CD14-positive monocyte (primary cell): Measurements from ENCODE around the gene TIAM2. TPM values are rescaled to one million over a fixed set of nuclear protein-coding genes. Genes with fewer than 3 reads are reported as not detected.

Experiments
- DNase-seq, 3 donors: peaks; one replicate each; pipeline ENCODE4 v3.0.0-alpha.2; 2011 to 2022
- H2AFZ ChIP-seq: 2 replicates; pipeline ENCODE4 v1.6.0; 2012; ENCODE audit warnings: mild to moderate bottlenecking, low read depth, low read length, inconsistent platforms; ENCODE audit not compliant: insufficient read depth, poor library complexity, severe bottlenecking
- H3K27ac ChIP-seq, 2 donors: 1 replicate in 1 of 2; 2 replicates in 1 of 2; pipeline ENCODE4 v1.5.1; 2012 to 2013; ENCODE audit warnings: low read length in 2 of 2, control low read depth in 1 of 2, inconsistent platforms in 1 of 2, low read depth in 1 of 2, mild to moderate bottlenecking in 1 of 2
- H3K27me3 ChIP-seq, 2 donors: one replicate each; pipeline versions ENCODE4 v1.6.0 to v1.6.1; 2011 to 2013; ENCODE audit warnings: low read length in 2 of 2; ENCODE audit not compliant: control insufficient read depth in 2 of 2, insufficient read depth in 2 of 2
- H3K36me3 ChIP-seq, 2 donors: replicated peaks in 1 of 2; 1 replicate in 1 of 2; 2 replicates in 1 of 2; pipeline versions ENCODE4 v1.5.1 to v1.6.1; 2012 to 2013; ENCODE audit warnings: low read length in 2 of 2, control low read depth in 1 of 2, inconsistent platforms in 1 of 2, mild to moderate bottlenecking in 1 of 2; ENCODE audit not compliant: insufficient read depth in 2 of 2, control insufficient read depth in 1 of 2
- H3K4me1 ChIP-seq, 2 donors: 1 replicate in 1 of 2; 2 replicates in 1 of 2; pipeline versions ENCODE4 v1.5.1 to v1.6.1; 2012 to 2013; ENCODE audit warnings: low read length in 2 of 2, control low read depth in 1 of 2, inconsistent platforms in 1 of 2, mild to moderate bottlenecking in 1 of 2, moderate library complexity in 1 of 2; ENCODE audit not compliant: insufficient read depth in 2 of 2, control insufficient read depth in 1 of 2
- H3K4me2 ChIP-seq: replicated peaks from 2 replicates; pipeline ENCODE3; 2012; ENCODE audit warnings: low read length, moderate library complexity, mild to moderate bottlenecking; ENCODE audit not compliant: poor library complexity, severe bottlenecking; ENCODE audit errors: extremely low read depth
- H3K4me3 ChIP-seq, 3 experiments: fragments of 200-600 bp in 1 of 3; sonication (generic) in 1 of 3; replicated peaks in 1 of 3; 1 replicate in 2 of 3; 2 replicates in 1 of 3; pipeline ENCODE4 v1.5.1; 2011 to 2013; ENCODE audit warnings: low read length in 3 of 3, mild to moderate bottlenecking in 3 of 3, control low read depth in 2 of 3, low read depth in 2 of 3, inconsistent platforms in 1 of 3, moderate library complexity in 1 of 3
- H3K79me2 ChIP-seq: 2 replicates; pipeline ENCODE4 v1.6.0; 2012; ENCODE audit warnings: mild to moderate bottlenecking, control low read depth, inconsistent platforms, low read length, moderate library complexity; ENCODE audit not compliant: insufficient read depth
- H3K9ac ChIP-seq: 2 replicates; pipeline ENCODE4 v1.6.0; 2017; ENCODE audit warnings: low read length, mild to moderate bottlenecking; ENCODE audit not compliant: insufficient read depth, poor library complexity, severe bottlenecking
- H3K9me3 ChIP-seq, 2 donors: replicated peaks in 1 of 2; 1 replicate in 1 of 2; 2 replicates in 1 of 2; pipeline versions ENCODE4 v1.5.1 to v1.6.1; 2012 to 2013; ENCODE audit warnings: low read length in 2 of 2, control low read depth in 1 of 2; ENCODE audit not compliant: control insufficient read depth in 1 of 2, insufficient read depth in 1 of 2
- H4K20me1 ChIP-seq: 2 replicates; pipeline ENCODE4 v1.6.0; 2012; ENCODE audit warnings: mild to moderate bottlenecking, low read length, control low read depth, moderate library complexity; ENCODE audit not compliant: insufficient read depth
- H3K27ac Mint-ChIP-seq, 7 donors: one replicate each; pipeline ENCODE4 v1.8.0; 2020; ENCODE audit warnings: mild to moderate bottlenecking in 7 of 7, mixed read lengths in 7 of 7, moderate library complexity in 6 of 7, inconsistent platforms in 2 of 7
- H3K27me3 Mint-ChIP-seq, 3 donors: one replicate each; pipeline ENCODE4 v1.8.0; 2021 to 2022; ENCODE audit warnings: low read depth in 3 of 3, mild to moderate bottlenecking in 3 of 3, mixed read lengths in 3 of 3, moderate library complexity in 3 of 3, inconsistent platforms in 1 of 3
- H3K36me3 Mint-ChIP-seq, 2 donors: one replicate each; pipeline ENCODE4 v1.8.0; 2020; ENCODE audit warnings: mixed read lengths in 2 of 2, inconsistent platforms in 1 of 2, mild to moderate bottlenecking in 1 of 2
- H3K4me1 Mint-ChIP-seq: one replicate; pipeline ENCODE4 v1.8.0; 2020; ENCODE audit warnings: mild to moderate bottlenecking, mixed read lengths
- H3K4me3 Mint-ChIP-seq, 2 donors: one replicate each; pipeline ENCODE4 v1.8.0; 2020; ENCODE audit warnings: mild to moderate bottlenecking in 2 of 2, mixed read lengths in 2 of 2, moderate library complexity in 1 of 2
- H3K9me3 Mint-ChIP-seq, 7 donors: one replicate each; pipeline ENCODE4 v1.8.0; 2020 to 2022; ENCODE audit warnings: mixed read lengths in 7 of 7, mild to moderate bottlenecking in 6 of 7, moderate library complexity in 6 of 7, inconsistent platforms in 2 of 7
- CTCF ChIP-seq: fragments of 200-600 bp; IDR thresholded peaks from one replicate; pipeline ENCODE4 v1.8.0; 2022; ENCODE audit warnings: antibody characterized with exemption, mild to moderate bottlenecking
- WGBS: methylation state at CpG from one replicate; pipeline ENCODE4 v1.1.5; 2013; ENCODE audit warnings: missing lambda C conversion rate; ENCODE audit not compliant: insufficient coverage; 5-methylcytosine and 5-hydroxymethylcytosine counted together
- intact Hi-C, 2 donors: fragments of 100-400 bp; cut with micrococcal nuclease; formaldehyde crosslinking; loops; one replicate each; pipeline versions ENCODE4 v1.15.0 to v1.15.1; 2023
- polyA plus RNA-seq, 3 donors: library from polyadenylated mRNA; depleted of rRNA in 1 of 3; unstranded in 2 of 3; stranded (reverse) in 1 of 3; fragments of 300-500 nt in 2 of 3; fragments of >200 nt in 1 of 3; fragmentation: Illumina TruSeq in 2 of 3; gene quantifications; 1 replicate in 2 of 3; 2 replicates in 1 of 3; pipeline ENCODE4 v1.2.3, GENCODE V29; 2012 to 2021

TIAM2 gene
- polyA plus RNA-seq, 3 donors, result 0.25 to 4.2 (median 0.67) TPM

- Histone ChIP-seq H4K20me1 (no peaks in the 10 kb centered on the region), H3K4me3 (peak overlapping the region in 2 of 3 experiments; percentile 40 to 56), H2AFZ (peak overlapping the region; percentile 83), H3K4me1 (peaks cover 0 to 11% of the 10 kb centered on the region in 2 donors), H3K4me2 (peak overlapping the region; percentile 66), H3K9ac (peak overlapping the region; percentile 45), H3K36me3 (no peaks in the 10 kb centered on the region), H3K9me3 (no peaks in the 10 kb centered on the region), H3K79me2 (no peaks in the 10 kb centered on the region), H3K27me3 (no peaks in the 10 kb centered on the region), H3K27ac (peak overlapping the region in 1 of 2 donors; percentile 47)
- Mint-ChIP-seq H3K4me1 (peaks cover 17% of the 10 kb centered on the region), H3K4me3 (peak overlapping the region; percentile 21 to 80), H3K27ac (peak overlapping the region in 5 of 7 donors; percentile 57 to 90 (median 61)), H3K36me3 (no peaks in the 10 kb centered on the region), H3K27me3 (no peaks in the 10 kb centered on the region), H3K9me3 (peaks cover 0 to 3% (median 0%) of the 10 kb centered on the region in 7 donors)
- intact Hi-C loops, result no loop called here
- no peak for TF ChIP-seq CTCF
- no peak for DNase-seq
- 44% methylated on average over 1 of the region's 4 CpGs for WGBS
Observed at GRCh38 chr6:155143029-155143577, 148.0 kb downstream of the TIAM2 start.

GRCh38 chr6:155143578-155144106 lies 148.5 kb downstream of the TIAM2 start:
- Histone ChIP-seq H3K9ac (peak overlapping the region; percentile 45), H3K27me3 (no peaks in the 10 kb centered on the region), H3K4me2 (peak overlapping the region; percentile 66), H3K4me3 (peak overlapping the region in 2 of 3 experiments; percentile 40 to 56), H3K9me3 (no peaks in the 10 kb centered on the region), H3K36me3 (no peaks in the 10 kb centered on the region), H2AFZ (peak overlapping the region; percentile 83), H3K27ac (peak overlapping the region in 1 of 2 donors; percentile 47), H3K4me1 (peaks cover 0 to 11% of the 10 kb centered on the region in 2 donors), H4K20me1 (no peaks in the 10 kb centered on the region), H3K79me2 (no peaks in the 10 kb centered on the region)
- Mint-ChIP-seq H3K4me1 (peaks cover 17% of the 10 kb centered on the region), H3K4me3 (peak overlapping the region; percentile 21 to 80), H3K27me3 (no peaks in the 10 kb centered on the region), H3K9me3 (peaks cover 0 to 3% (median 0%) of the 10 kb centered on the region in 7 donors), H3K27ac (peak overlapping the region in 4 of 7 donors; percentile 57 to 78 (median 70)), H3K36me3 (no peaks in the 10 kb centered on the region)
- intact Hi-C loops, result no loop called here
- no peak for TF ChIP-seq CTCF
- DNase-seq, result no peak
- 30% methylated on average over 4 of the region's 7 CpGs for WGBS
